Amygdala (tissue), 56 donors: Measurements from ENCODE around the gene MAST2.

Experiments
- DNase-seq, 56 donors: peaks; one replicate each; lab custom pipeline; 2025; lab: John Stamatoyannopoulos, UW

MAST2 gene

GRCh38 chr1:45971922-45972531 lies 168.6 kb downstream of the MAST2 start:
- DNase-seq: no peak

GRCh38 chr1:45972621-45973020 lies 169.2 kb downstream of the MAST2 start:
- no peak for DNase-seq

DNA sequence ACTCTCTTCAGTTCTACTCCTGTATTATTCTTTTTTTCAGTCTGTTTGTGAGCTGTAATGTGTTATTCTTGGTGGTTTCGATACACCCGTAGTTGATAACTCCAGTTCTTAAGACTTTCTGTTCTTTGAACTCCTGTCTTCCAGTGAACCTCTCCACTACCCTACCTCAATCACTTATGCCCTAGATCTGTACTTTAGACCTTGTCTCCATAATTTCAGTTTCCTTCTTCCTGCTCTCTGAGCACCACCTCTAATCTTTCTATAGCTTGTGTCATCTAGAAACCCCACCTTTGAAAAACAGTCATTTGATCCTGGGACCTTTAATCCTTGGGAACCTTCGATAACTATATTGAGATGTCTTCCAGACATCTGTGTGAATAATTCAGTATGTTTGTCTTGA lies 169.7 kb downstream of the MAST2 start:
- DNase-seq: no peak

DNA sequence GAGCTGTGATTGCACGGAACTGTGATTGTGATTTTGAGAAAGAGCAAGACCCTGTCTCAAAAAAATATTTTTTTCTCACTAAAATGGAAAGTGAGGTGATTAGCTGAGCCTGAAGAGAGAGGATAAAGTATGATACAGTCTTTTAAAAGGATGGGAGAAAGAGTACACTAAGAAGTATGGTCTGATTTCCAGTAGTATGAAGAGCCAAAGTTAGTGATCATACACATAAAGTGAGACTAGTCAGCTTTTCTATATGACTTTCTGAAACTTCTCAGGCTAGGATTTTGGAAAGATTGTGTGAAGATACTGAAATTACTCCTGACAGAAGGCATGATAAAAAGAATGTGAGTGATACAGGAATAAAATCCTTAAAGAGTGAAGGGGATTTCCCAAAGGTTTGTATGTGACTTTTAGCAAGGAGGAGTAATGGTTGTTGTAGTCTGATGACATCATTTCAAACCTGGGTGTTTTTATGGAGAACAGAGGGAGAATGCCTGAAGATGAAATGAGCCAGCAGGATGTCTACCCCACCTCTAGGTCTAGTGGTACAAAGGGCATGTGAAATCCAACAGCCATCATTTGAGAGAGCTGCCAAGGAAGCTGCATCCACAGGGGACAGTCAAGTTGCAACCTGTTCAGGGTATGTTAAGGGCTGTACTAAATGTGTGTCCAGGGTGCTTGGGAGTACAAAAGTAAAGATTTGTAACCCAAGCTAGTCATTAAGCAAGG lies 171.3 kb downstream of the MAST2 start:
- no peak for DNase-seq

- no peak for DNase-seq
Measured at GRCh38 chr1:45976623-45977022, 173.2 kb downstream of the MAST2 start.

DNA sequence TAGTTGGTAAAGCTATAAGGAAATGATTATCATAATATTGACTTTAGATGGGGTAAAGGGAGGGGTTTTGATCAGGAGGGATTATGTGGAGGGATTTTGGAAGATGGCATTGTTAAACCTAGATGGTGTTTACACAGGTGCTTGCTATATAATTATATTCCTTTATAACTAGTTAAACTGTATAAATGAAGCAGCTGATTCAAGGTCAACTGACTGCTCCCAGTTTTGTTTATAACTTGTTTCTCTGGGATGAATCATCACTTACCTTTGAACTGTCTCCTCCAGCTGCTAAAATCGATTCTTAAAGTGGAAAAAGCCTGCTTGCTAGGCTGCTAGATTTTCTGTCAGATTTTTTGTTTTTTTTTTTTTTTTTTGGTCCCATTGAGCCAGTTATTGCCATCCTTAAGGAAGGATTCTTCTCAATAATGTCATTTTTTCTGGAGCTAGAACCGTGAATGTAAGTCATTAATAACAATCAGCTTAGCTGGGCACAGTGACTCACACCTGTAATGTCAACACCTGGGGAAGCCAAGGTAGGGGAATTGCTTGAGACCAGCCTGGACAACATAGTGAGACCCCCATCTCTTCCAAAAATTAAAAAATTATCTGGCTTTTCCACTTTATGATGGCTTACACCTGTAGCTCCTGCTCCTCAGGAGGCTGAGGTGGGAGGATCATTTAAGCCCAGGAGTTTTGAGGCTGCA lies 175.8 kb downstream of the MAST2 start:
- DNase-seq: no peak

DNA sequence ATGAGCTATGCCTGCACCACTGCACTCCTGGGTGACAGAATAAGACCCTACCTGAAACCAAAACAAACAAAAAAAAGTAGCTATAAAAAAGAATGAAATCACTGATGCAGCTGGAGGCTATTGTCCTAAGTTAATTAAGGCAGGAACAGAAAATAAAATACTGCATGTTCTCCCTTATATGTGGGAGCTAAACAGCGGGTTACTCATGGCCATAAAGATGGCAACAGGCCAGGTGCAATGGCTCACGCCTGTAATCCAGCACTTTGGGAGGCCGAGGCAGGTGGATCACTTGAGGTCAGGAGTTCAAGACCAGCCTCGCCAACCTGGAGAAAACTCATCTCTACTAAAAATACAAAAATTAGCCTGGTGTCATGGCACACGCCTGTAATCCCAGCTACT lies 176.4 kb downstream of the MAST2 start:
- no peak for DNase-seq

- no peak for DNase-seq
Measured at GRCh38 chr1:45982359-45982758, 178.9 kb downstream of the MAST2 start.

- no peak for DNase-seq
Measured at GRCh38 chr1:45983967-45984366, 180.6 kb downstream of the MAST2 start.

GRCh38 chr1:45987204-45987603 lies 183.8 kb downstream of the MAST2 start:
- DNase-seq: no peak

DNA sequence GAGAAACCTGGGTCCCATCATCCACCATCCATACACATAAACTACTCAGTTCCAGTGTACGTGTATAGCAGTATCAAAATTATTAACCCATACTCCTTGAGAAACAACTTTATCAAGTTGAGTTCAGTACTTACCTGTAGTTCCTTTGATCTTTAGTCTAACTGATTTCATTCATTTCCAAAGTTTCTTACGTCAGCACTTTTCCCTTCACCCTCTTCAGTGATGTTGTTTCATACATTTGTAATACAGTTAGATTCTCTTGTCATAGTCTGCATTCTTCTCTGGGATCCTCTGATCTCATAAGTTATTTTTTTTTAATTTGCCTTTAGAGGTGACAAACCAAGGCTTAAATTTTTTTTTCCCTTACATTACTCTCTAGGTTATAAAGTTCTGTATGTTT lies 185.8 kb downstream of the MAST2 start:
- no peak for DNase-seq

DNA sequence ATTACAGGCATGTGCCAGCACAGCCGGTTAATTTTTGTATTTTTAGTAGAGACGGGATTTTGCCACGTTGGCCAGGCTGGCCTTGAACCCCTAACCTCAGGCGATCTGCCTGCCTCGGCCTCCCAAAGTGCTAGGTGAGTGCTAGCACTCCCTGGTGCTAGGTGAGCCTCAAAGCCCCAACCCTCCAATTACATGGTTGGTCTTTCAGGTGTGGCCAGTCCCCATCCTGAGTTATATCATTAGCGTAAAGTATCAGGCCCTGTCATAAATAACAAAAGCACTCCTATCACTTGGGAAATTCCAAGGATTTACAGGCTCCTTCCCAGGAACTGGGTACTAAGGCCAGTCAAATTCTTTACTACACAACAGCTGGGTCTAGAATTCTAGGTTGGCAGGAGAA lies 191.0 kb downstream of the MAST2 start:
- no peak for DNase-seq

DNA sequence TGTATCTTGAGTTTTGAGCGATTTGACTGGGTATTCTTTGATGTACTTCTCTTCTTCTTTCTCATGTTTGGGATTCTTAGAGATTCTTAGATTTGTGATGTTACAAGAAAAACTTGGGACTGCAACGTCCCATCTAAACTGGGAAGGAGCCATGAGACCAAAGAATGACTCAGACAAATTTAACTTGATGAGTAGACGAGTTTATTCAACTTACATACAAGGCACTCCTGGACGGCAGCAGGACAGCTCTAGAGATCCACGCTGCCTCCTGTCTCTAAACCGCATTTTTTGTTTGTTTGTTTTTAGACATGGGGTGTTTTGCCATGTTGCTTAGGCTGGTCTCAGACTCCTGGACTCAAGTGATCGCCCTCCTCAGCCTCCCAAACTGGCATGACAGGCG lies 191.9 kb downstream of the MAST2 start:
- DNase-seq: no peak

DNA sequence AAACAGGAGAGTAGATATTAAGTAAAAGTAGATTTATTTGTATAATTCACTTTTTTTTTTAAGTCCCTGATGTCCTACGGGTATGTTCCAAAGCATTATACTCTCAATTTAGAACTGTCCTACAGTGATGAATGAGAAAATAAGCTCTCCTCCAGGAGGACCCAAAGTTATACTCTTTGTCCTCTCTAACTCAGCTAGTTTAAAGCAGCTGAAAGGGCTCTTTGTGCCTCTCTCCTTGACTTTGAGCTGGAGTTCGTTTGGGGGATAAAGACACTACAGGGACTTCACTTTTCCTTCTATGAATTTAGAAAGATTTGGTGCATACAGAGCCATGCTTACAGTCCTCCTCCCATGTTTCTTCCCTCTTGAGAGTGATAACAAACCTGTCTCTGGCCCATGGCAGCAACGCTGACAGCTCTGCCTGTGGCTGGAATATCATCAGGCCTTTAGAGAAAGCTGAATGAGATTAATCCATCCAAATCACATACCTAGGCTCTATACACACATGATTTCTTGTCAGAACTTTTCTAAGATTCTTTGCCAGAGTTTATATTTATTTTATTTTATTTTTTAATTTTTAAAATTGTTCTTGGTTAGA lies 194.7 kb downstream of the MAST2 start:
- DNase-seq: no peak

GRCh38 chr1:45999507-45999906 lies 196.1 kb downstream of the MAST2 start:
- no peak for DNase-seq

DNA sequence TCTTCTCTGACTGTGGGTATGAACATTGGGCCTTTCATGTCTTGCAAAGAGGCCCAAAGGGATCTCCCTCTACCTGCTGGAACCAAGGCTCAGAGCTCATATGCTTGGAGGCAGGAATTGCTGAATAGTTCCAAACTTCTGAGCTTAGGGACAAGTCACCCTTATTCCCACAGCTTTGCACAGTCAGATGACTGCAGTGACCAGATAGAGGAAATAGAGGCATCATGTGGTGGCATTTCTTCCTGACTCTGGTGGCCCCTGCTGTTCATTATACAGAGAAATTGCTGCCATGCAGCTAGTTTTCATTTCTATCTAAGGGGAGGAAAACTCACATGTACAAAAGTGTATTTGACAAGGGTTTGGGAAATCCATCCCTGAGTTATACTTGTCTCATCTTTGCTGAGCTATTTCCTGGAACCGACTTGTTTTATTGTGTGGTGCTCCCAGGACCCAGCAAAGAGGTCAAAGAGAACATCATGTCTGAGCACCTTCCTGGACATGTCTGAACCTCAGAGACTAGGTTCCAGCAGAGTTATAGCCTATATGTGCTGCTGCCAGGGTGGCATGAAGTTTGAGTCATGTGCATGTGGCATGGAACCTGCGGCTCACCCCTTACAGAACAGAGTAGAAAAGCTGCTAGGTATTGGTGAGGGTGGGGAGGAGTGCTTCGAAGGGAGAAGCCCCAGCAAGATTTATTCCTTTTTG lies 197.8 kb downstream of the MAST2 start:
- DNase-seq: no peak

DNA sequence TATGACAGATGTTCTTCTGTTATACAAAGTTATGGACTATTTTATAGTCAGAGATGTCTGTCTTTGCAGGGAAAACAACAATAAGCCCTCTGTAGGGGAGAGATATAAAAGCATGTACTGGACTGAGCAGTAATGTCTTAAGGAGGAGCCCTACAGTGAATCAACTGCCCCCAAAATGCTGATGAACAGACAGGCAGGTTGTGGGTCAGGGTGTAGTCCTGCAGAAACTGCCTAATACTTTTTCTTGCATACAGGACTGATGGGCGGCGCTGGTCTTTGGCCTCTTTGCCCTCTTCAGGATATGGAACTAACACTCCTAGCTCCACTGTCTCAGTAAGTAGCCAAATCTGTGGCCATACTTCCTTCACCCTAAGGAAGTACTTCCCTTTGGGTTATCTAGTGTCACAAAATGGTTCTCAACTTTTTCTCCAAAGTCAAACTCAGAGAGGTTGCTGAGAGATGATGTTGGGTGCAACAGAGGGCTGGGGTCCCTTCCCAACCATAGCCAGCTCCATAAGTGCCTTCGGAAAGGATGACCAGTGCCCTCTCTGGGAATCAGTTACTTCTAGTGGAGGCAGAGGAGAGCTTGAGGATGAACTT lies 199.2 kb downstream of the MAST2 start:
- no peak for DNase-seq

GRCh38 chr1:46003315-46003714 lies 199.9 kb downstream of the MAST2 start:
- no peak for DNase-seq

GRCh38 chr1:46004492-46004891 lies 201.1 kb downstream of the MAST2 start:
- no peak for DNase-seq

DNA sequence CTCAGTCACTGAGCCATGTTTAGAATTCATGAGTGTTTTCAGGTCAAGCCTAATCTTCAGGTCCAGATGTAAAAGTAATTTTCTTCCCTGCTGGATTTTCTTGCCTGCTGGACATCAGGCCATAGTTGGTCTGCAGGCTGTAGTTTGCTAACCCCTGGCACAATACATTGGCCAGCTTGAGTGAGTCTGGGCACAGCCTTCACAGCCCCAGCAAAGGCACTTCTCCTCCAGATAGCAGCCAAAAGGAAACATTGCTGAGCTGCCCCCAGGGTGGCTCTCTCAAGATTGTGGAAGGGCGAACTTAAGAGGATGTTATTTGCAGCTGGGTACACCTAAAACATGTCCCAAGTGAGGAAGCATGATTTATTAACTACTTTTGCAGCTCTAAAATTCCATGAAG lies 202.2 kb downstream of the MAST2 start:
- no peak for DNase-seq

- DNase-seq: no peak
Measured at GRCh38 chr1:46008585-46008984, 205.2 kb downstream of the MAST2 start.
